ENCODE results near the gene COL6A1. TPM values are rescaled to one million over a fixed set of nuclear protein-coding genes. Genes with fewer than 3 reads are reported as not detected.
A peak's percentile ranks its signal among the peaks of the same experiment; 100 is the strongest.

The COL6A1 gene
- total and polyA plus RNA-seq, 2 of the 4 experiments (the other 2 are of a cell fraction): 173 to 1,578 TPM

DNA sequence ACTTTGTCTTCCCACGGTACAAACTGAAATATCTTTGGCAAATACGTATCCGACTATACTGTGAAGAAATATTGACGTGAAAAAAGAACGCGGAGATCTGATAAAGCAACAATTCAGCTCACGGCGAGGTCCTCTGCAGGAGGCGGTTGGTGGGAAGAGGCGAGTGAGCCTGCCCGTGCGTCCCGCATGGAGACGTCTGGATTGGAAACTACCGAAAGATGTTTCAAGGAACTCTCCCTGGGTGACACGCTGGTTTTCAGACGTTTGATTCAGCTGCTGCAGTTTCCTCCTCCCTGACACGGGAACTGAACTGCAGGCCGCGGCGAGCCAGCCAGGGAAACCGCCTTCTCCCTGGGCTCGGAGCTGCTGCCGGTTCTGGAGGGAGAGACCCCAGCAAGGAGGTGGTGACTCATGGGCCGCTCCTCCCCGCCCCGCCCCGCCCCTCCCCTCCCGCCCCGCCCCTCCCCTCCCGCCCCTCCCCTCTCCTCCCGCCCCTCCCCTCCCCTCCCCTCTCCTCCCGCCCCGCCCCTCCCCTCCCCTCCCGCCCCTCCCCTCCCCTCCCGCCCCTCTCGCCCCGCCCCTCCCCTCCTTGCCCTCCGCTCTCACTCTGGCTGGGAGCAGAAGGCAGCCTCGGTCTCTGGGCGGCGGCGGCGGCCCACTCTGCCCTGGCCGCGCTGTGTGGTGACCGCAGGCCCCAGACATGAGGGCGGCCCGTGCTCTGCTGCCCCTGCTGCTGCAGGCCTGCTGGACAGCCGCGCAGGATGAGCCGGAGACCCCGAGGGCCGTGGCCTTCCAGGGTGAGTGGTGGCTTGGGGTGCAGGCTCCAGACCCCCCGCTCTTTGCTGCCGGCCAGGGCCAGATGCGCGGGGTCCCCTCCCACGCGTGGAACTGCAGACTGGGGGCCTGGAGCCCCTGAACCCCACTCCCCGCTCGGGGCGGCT, at the start of gene COL6A1 (continued):
- TF ChIP-seq MAZ (IDR thresholded peaks at IDR 0.05; ENCODE audit: borderline replicate concordance, low read depth, low read length): peak; percentile 59; the same call in 1 of the 2 replicates
- peak; percentile 53 for TF ChIP-seq BHLHE40 (IDR thresholded peaks at IDR 0.05; ENCODE audit: low read depth, low read length)
- TF ChIP-seq CHD1 (IDR thresholded peaks at IDR 0.05; ENCODE audit: low read depth, low read length): 0 out of 2 replicates have a peak, but pooled peaks have one; percentile 16
- peak; percentile 21; the same call in 1 of the 2 replicates for TF ChIP-seq FOS (IDR thresholded peaks at IDR 0.05; ENCODE audit: low read depth, low read length)
- peak; percentile 95 for TF ChIP-seq POLR2A (IDR thresholded peaks at IDR 0.05; ENCODE audit: low read depth, low read length)

- H3K18ac ChIP-seq (ENCODE audit: low read depth, low read length): no peak overlapping the region
- no peak for TF ChIP-seq RFX5 (IDR thresholded peaks at IDR 0.05; ENCODE audit: low read depth, low read length)
- TF ChIP-seq BHLHE40 (IDR thresholded peaks at IDR 0.05; ENCODE audit: low read depth, low read length): no peak
- no peak for TF ChIP-seq MXI1 (IDR thresholded peaks at IDR 0.05; ENCODE audit: borderline replicate concordance, low read depth, low read length)
- TF ChIP-seq MAFK (IDR thresholded peaks at IDR 0.05; ENCODE audit: low read depth, low read length): no peak
- no peak for TF ChIP-seq NFE2L2 (IDR thresholded peaks at IDR 0.05; ENCODE audit: low read depth, low read length)
- TF ChIP-seq SMC3 (IDR thresholded peaks at IDR 0.05; ENCODE audit: low read depth, low read length): no peak
- no peak for TF ChIP-seq FOS (IDR thresholded peaks at IDR 0.05; ENCODE audit: low read depth, low read length)
- no peak for TF ChIP-seq MAZ (IDR thresholded peaks at IDR 0.05; ENCODE audit: borderline replicate concordance, low read depth, low read length)
- TF ChIP-seq, protein P1, sequence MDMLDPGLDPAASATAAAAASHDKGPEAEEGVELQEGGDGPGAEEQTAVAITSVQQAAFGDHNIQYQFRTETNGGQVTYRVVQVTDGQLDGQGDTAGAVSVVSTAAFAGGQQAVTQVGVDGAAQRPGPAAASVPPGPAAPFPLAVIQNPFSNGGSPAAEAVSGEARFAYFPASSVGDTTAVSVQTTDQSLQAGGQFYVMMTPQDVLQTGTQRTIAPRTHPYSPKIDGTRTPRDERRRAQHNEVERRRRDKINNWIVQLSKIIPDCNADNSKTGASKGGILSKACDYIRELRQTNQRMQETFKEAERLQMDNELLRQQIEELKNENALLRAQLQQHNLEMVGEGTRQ (IDR thresholded peaks at IDR 0.05; ENCODE audit: low read depth, low read length): no peak
- TF ChIP-seq RAD21 (IDR thresholded peaks at IDR 0.05; ENCODE audit: low read length): no peak
- no peak for TF ChIP-seq POLR2A (IDR thresholded peaks at IDR 0.05; ENCODE audit: low read depth, low read length)
These were observed 48.6 kb upstream of the COL6A1 start for GRCh38 chr21:45932922-45933502.

More at GRCh38 chr21:45932922-45933502, 48.6 kb upstream of the COL6A1 start:
- CTCF ChIA-PET: no interaction called here
- Histone ChIP-seq H3K79me1 (ENCODE audit: low read depth in 1 of 2, low read length in 2 of 2) (no peaks in the 10 kb centered on the region), H4K5ac (ENCODE audit: low read depth, low read length) (no peak overlapping the region), H2AK5ac (ENCODE audit: low read depth, low read length) (no peak overlapping the region), H2BK20ac (ENCODE audit: low read depth, low read length) (no peak overlapping the region), H3K4me1 (ENCODE audit: control insufficient read depth, insufficient read depth, low read length) (no peaks in the 10 kb centered on the region), H3K23ac (ENCODE audit: low read depth, low read length) (no peak overlapping the region), H2BK120ac (ENCODE audit: low read depth, low read length) (no peak overlapping the region), H3K4me2 (ENCODE audit: low read depth, low read length) (no peak overlapping the region), H3K36me3 (ENCODE audit: control insufficient read depth, insufficient read depth, low read length) (peaks cover 3% of the 10 kb centered on the region; the same call in 1 of the 2 replicates), H3K4me3 (ENCODE audit: insufficient read depth, low read depth, low read length) (no peak overlapping the region), H2AK9ac (replicated peaks; ENCODE audit: low read depth, low read length, poor library complexity) (no peak overlapping the region), H3K9me3 (ENCODE audit: control insufficient read depth, insufficient read depth, low read length) (peaks cover 29% of the 10 kb centered on the region), H3K14ac (replicated peaks; ENCODE audit: low read depth, low read length) (no peak overlapping the region), H3K4ac (ENCODE audit: low read depth, low read length) (no peak overlapping the region), H3K9ac (ENCODE audit: low read depth, low read length) (no peak overlapping the region), H3K56ac (ENCODE audit: extremely low read depth, insufficient read depth, low read length) (no peak overlapping the region), H2BK5ac (ENCODE audit: low read depth, low read length, poor library complexity, severe bottlenecking) (no peak overlapping the region), H4K8ac (ENCODE audit: low read depth in 2 of 2, low read length in 2 of 2) (no peak overlapping the region), H3K9me1 (ENCODE audit: insufficient read depth, low read length) (no peaks in the 10 kb centered on the region; the same call in 1 of the 2 replicates), H3K27me3 (ENCODE audit: control insufficient read depth, insufficient read depth, low read length) (no peaks in the 10 kb centered on the region; the same call in 1 of the 2 replicates), H2BK15ac (ENCODE audit: low read depth, low read length) (no peak overlapping the region), H4K20me1 (ENCODE audit: insufficient read depth, low read length) (no peaks in the 10 kb centered on the region), H3K27ac (ENCODE audit: insufficient read depth, low read length) (no peak overlapping the region), H2AFZ (replicated peaks; ENCODE audit: low read length, poor library complexity) (no peak overlapping the region), H4K91ac (ENCODE audit: insufficient read depth, low read depth, low read length) (no peak overlapping the region)
- in situ Hi-C loops (cut with MboI; ENCODE audit: low sequenced_read_pairs) (no loop called here), dilution Hi-C loops (cut with HindIII; ENCODE audit: low sequenced_read_pairs, unreplicated experiment) (no loop called here), intact Hi-C loops (cut with micrococcal nuclease) (no loop called here)
- DNase-seq (no peak), ATAC-seq (ENCODE audit: low read depth) (no peak)
- POLR2A ChIA-PET (ENCODE audit: unreplicated experiment): no interaction called here
- 60% methylated on average over 7 of the region's 9 CpGs; no CpG with 5 or more reads in 1 of the 2 experiments for WGBS, 2 experiments (ENCODE audit: extremely low coverage in 2 of 2, insufficient read length in 1 of 2)
- no TSS peak for BruUV-seq (replicated peaks)

Data from IMR-90 (cell line).